Retinal pigment epithelial cell (primary cell): ENCODE results near the gene CALU.

Experiments
- DNase-seq: peaks from one replicate; pipeline ENCODE4 v3.0.0-alpha.2; 2010; ENCODE audit warnings: low read depth
- H3K4me3 ChIP-seq: 2 replicates; pipeline ENCODE4 v1.5.1; 2011; ENCODE audit warnings: mild to moderate bottlenecking, low read length, control low read depth, moderate library complexity
- CTCF ChIP-seq: conservative IDR thresholded peaks from 2 replicates; pipeline ENCODE4 v1.5.1; 2011; ENCODE audit warnings: low read depth, low read length, control low read depth, inconsistent platforms

CALU gene

GRCh38 chr7:128781126-128781525 is 42.0 kb downstream of the CALU start:
- no peak overlapping the region for H3K4me3 ChIP-seq
- DNase-seq, result no peak
- no peak for TF ChIP-seq CTCF

GRCh38 chr7:128781851-128782250 is 42.7 kb downstream of the CALU start:
- no peak overlapping the region for H3K4me3 ChIP-seq
- DNase-seq, result no peak
- TF ChIP-seq CTCF, result no peak

- no peak for TF ChIP-seq CTCF
- no peak for DNase-seq
- no peak overlapping the region for H3K4me3 ChIP-seq
Measured at GRCh38 chr7:128783143-128783861, 44.1 kb downstream of the CALU start.

- DNase-seq, result no peak
- H3K4me3 ChIP-seq, result no peak overlapping the region
- TF ChIP-seq CTCF, result no peak
Measured at GRCh38 chr7:128785738-128786137, 46.6 kb downstream of the CALU start.

GRCh38 chr7:128788446-128789412 is 49.6 kb downstream of the CALU start:
- H3K4me3 ChIP-seq, result no peak overlapping the region
- TF ChIP-seq CTCF, result no peak
- DNase-seq, result no peak

GRCh38 chr7:128790315-128791041 is 51.3 kb downstream of the CALU start:
- no peak for TF ChIP-seq CTCF
- peak overlapping the region; percentile 71 for H3K4me3 ChIP-seq
- no peak for DNase-seq
